HUDEP-2 (cell line): Measurements from ENCODE around the gene SMAD4.
"Not testable (repeated sequence)": the region's sequence is repeated elsewhere in the genome, so short reads cannot be mapped to it uniquely, and the experiment has no call there.

Experiments
- DNase-seq, 76 experiments: peaks; one replicate each; lab custom pipeline; 2025; ENCODE audit not compliant: unreplicated experiment in 76 of 76; lab: John Stamatoyannopoulos, UW

The SMAD4 gene

DNA sequence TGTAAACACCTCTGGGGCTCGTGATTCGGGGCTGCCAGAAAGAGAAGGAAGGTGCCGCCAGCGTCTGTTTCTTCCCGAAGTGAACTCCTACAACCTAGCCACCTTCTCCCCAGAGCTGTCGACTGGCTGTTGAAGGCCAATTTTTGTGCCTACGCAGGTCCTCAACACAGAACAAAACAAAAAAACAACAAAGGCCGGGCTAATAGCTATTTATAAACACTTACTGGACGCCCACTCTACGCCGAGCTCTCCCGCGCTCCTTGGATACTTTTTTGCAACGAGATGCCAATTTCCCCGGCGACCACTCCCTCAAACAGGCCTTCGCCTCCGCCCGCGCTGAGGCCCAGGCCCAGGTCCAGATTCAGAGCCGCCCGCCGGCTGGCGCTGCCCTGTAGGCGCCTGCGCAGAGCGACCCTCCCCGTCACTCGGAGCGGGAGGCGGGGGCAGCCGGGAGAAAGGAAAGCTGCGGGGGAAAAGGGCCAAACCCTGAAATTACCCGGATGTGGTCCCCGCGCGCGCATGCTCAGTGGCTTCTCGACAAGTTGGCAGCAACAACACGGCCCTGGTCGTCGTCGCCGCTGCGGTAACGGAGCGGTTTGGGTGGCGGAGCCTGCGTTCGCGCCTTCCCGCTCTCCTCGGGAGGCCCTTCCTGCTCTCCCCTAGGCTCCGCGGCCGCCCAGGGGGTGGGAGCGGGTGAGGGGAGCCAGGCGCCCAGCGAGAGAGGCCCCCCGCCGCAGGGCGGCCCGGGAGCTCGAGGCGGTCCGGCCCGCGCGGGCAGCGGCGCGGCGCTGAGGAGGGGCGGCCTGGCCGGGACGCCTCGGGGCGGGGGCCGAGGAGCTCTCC is at the start of gene SMAD4:
TSS of gene SMAD4 (plus strand) at position 520 of the 843 bp plus-strand sequence. CDS start 16,834 bp downstream, outside the sequence.
- peak in 75 of 76 experiments; percentile 55 to 99 (median 95) for DNase-seq

DNA sequence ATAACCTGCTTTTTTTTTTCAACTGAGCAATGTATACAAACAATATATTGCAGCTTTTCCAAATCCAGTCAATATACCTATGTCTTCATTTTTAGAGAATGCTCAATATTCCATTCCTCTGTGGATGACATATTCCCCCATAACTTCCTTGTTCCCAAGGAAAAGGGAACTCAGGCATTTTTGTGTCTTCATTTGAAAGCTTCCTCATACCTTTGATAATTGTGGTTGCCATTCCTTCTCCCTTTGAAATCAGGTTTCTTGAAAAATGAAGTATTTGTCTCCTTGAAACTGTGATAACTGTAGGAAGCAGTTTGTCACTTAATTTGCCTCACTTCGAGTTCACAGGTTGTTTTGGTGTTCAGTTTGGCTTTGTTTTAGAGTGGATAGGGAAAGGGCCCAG is 48.6 kb upstream of the SMAD4 start:
- DNase-seq: no peak

DNA sequence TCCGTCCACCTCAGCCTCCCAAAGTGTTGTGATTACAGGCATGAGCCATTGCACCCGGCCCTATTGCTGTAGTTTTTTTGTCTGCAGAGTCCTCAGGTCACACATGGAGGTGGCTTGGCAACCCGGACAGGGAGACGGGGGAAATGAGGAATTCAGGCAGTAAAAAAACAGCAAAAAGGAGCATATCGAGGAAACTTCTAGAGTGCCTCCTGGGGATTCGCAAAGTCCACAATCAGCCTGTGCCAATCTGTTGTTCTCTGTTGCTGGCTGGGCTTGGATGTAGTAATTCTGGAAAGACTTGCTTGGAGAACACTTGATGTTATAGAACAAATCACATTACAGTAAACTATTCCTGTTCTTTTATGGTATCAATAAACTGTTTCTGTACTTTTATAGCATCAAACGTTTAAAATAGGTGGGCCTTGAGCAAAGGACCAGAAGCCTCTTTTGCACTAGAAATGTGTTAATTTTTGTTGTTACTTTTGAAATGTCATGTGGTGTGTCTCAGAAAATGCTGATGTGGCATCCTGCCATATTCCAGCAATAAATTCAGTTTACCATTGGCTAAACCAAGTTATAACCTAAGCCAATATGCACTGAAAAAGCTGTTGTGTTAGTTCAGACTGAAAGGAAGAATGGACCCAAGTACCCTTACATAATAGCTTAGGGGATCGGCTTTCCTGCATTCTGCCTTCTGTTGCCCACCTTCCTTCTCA is 47.8 kb upstream of the SMAD4 start:
- no peak for DNase-seq

DNA sequence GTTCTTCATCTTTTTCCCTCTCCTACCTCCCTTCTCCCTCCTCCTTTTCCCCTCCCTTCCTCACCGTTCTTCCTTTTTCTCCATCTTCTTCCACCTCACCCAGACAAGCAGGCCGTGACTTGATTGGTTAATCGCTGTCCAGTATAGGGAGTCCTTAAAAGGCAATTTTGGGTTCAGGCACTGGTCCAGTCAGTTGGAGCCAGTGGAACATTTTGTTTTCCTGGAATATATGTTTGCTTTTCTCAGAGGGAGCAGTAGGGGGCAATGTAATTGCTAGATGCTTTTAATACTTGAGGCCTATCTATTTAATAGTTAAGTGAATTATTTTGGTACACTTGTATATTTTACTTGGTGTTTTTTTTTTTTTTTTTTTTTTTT is 47.2 kb upstream of the SMAD4 start:
- DNase-seq: peak in 7 of 76 experiments; percentile 3 to 29 (median 5)

DNA sequence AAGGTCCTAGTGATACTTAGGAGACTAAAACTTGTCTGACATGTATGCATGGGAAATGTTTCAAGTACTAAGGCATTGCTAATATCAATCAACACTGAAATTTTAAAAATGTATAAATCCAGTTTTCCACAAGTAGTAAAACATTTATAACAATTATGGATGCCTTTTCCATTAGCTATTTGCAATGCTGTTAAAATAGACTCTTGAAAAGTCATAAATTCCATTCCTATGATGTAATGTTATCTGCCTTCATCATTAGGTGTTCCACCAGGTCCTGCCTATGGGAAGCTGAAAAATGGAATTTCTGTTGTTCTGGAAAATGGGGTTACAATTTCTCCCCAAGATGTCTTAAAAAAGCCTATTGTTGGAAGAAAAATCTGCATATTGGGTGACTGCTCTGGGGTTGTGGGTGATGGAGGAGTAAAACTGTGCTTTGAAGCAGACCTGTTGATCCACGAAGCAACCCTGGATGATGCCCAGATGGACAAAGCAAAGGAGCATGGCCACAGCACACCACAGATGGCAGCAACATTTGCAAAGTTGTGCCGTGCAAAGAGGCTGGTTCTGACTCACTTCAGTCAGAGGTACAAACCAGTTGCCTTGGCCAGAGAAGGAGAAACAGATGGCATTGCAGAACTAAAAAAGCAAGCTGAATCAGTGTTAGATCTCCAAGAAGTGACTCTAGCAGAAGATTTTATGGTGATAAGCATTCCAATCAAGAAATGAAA is 43.5 kb upstream of the SMAD4 start:
- DNase-seq: no peak

DNA sequence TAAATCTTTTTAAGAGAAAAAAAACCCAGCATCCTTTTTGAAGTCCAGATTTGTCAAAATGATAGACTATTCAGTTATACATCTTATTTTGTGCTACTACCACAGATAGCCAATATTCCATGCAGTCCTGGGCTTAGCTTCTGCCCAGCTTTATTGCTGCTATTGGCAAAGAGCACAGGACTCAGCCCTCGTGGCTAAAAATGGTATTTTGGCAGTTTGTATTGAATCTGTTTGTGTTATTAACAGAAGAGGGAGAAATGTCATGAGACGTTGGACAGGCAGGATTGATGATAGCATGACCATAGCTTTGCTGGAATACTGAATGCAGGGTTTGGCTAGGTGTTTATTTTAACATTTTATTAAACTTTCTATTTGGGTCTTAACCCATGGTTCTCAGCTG is 42.8 kb upstream of the SMAD4 start:
- DNase-seq: no peak

DNA sequence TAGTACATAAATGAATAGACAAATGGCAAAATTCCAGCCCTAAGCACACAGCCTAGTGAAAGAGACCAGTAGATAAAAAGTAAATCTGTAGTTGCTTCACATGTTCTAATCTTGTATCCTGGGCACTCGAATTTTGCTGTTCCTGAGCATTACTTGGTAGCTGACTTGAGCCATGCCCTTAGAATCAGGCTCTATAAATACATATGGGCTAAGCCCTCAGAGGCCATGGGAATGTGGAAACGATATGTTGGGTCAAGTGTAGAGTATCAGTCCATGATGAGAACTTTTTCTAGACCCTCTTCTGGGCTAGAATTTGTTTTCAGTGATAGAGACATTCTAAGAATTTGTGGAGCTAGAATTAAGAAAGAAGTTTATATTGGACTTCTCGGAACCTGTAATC is 40.3 kb upstream of the SMAD4 start:
- no peak for DNase-seq

DNA sequence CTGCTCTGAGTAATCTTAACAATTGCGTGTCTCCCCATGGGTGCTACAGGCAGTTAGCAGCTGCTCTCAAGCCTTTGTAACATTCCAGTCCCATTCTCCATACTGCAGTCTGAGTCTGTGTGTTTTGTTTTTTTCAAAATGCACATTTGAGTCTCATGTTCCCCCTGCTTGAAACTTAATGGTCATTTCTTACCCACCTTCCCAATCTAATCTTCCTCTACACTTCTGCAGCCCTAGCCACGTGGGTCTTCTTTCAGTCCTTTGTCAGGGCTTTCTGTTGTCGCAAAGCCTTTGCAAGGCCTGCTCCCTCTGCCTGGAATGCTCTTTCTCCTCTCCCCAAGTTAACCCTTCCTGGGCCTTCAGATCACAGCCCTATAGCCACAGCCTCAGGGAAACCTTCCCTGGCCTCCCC is 37.7 kb upstream of the SMAD4 start:
- no peak for DNase-seq

DNA sequence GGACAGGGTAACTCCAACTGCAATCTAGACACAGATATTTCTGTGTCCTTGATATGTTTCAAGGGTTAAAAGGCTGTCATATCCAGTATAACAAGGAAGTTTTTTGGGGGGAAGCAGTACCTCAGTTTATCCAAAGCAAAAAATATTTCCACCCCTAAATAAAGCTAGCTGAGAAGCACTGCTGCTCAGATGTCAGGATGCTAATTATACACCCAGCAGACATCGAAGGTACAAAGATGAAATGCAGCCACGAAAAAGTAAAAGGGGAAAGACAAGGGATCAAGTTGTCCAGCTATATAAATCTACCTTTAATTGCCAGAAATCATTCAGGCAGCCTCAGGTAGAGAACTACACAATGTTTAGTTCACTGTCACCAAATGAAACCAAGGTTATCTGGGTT is 36.0 kb upstream of the SMAD4 start:
- DNase-seq: no peak

DNA sequence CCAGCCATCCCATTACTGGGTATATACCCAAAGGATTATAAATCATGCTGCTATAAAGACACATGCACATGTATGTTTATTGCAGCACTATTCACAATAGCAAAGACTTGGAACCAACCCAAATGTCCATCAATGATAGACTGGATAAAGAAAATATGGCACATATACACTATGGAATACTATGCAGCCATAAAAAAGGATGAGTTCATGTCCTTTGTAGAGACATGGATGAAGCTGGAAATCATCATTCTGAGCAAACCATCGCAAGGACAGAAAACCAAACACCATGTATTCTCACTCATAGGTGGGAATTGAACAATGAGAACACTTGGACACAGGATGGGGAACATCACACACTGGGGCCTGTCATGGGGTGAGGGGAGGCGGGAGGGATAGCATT is 26.8 kb upstream of the SMAD4 start:
- DNase-seq: not testable (repeated sequence)

DNA sequence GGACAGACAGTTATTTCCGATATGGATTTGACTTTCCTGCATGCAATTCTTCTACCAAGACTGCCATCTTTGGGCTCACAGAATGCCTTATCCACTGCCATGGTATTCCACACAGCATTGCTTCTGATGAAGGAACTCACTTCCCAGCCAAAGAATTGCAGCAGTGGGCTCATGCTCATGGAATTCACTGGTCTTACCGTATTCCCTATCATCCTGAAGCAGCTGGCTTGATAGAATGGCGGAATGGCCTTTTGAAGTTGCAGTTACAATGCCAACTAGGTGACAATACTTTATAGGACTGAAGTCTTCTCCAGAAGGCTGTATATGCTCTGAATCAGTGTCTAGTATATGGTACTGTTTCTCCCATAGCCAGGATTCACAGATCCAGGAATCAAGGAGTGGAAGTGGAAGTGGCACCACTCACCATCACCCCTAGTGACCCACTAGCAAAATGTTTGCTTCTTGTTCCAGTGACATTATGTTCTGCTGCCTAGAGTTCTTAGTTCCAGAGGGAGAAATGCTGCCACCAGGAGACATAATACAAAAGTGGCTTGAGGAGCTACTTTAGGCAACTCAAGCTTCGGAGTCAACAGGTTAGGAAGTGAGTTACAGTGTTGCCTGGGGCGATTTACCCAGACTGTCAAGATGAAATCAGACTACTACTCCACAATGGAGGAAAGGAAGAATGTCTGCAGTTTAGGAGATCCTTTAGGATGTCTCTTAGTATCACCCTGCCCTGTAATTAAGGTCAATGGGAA is 23.8 kb upstream of the SMAD4 start:
- DNase-seq: peak in 1 of 76 experiments; percentile 18

DNA sequence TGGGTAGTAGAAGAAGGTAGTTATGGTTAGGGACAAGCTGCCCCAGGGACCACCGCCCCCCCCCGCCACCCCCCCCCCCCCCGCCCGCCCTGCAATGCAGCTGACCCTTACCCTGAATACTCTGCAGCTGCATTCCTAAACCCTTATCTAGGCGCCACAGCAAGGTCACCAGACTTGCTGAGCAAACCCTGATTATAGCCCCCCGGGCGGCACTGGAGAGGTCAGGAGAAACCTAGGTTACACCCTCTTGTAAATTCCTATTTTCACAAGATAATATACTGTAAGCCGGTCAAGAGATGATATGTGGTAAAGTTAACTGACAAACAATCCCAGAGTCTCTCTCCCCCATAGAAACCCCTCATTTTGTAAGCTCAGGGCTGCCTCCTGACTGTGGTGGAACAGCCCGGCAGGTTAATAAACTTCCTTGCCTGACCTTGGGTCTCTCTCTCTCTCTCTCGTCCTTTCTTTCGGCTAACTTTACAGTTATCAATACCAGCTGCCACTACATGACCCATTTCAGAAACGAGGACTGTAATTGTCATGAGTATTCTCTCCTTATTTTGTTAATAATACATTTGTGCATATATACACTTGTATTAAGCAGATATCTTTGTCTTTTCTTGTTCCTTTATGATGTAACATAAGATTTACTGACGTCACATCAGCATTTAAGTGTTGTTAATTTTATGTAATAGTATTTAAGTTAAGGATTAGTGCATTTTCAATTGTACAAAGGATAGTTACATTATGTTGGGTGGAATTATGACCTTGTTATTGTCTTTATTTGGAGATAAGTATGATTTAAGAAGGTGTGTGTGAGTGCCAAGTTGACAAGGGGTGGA is 22.8 kb upstream of the SMAD4 start:
- DNase-seq: peak in 33 of 76 experiments; percentile 3 to 61 (median 20)

DNA sequence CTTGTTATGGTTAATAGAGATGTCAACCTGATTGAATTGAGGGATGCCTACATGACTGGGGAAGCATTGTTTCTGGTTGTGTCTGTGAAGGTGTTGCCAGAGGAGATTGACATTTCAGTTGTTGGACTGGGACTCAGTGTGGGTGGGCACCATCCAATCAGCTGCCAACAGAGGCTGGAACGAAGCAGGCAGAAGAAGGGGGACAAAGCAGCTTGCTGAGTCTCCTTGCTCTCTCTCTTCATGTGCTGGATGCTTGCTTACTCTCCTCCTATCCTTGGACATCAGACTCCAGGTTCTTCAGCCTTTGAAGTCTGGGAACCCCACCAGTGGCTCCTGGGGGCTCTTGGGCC is 22.2 kb upstream of the SMAD4 start:
- no peak for DNase-seq

DNA sequence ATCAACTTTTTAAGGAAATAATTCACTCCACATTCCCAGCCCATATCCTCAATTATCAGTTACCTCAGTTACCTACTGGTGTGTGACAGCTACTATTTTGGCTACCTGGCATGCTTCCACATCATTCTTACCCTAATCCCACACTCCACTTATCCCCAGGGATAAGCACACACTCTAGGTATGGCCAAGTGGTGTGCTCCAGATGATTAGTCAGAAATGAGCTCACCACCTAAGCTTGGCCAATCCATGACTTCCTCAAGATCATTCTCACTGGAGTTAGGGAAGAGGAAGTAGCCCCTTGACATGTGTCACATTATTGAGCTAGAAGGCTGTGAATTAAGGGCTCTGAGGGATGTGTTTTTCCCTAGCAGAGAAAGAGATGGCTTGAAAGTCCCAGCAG is 20.9 kb upstream of the SMAD4 start:
- DNase-seq: no peak

DNA sequence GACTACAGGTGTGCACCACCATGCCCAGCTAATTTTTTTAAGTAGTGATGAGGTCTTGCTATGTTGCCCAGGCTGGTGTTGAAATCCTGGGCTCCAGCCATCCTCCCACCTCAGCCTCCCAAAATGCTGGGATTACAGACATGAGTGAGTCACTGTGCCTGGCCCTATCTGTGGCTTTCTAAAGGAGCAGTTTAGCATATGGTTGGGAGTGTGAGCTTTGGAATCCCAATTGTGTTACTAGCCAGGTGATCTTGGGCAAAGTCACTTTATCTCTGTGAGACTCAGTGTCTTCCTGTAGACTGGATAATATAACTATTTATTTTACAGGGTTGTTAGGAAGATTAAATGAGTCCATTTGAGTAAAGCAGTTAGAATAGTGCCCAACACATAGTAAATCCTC is 19.8 kb upstream of the SMAD4 start:
- DNase-seq: no peak

DNA sequence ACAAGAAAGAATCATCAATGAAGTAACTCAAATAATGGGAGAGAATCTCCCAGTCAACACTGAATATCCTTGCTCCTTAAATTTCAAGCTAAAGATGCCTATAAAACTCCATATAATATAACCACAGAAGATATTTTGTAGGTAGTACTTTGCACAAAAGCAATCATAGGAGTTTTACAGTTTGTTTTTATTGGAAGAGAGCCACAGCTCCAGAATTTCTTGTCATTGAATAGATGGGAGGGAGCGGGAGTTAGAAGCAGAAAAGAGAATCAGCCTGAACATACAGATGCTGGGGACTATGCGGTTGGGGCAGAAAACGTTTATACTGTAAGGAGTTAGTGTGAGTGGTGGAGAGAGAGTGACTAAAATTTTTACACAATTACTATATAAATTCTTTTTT is 18.3 kb upstream of the SMAD4 start:
- DNase-seq: no peak

DNA sequence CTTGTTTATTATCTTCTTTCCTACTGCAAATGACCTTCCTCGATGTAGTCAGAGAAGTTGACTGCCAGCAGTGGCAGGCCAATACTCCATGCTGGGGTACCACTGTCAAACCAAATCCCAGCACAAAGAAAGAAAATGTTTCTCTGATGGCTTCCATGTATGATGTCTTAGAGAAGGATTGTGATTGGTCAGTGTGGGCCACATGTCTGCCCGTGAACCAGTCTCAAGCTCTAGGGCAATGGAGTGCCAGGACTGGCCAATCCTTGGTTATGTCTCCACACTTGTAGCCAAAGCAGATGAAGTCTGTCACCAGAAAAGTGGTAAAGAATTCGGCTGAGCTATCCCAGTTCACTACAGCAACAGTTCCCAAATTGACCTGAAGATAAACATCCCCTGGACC is 17.6 kb upstream of the SMAD4 start:
- DNase-seq: no peak

DNA sequence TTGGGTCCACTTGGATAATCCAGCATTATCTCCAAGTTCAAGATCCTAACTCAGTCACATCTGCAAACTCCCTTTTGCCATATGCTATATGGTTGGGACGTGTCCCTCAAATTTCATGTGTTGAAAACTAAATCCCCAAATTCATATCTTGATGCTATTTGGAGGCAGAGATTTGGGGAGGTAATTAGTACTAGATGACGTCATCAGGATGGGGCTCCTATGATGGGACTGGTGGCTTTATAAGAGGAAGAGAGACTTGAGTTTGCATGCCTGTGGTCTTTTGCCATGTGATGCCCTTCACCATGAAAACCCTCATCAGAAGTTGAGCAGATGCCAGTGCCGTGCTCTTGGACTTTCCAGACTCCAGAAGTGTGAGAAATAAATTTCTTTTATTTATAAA is 16.8 kb upstream of the SMAD4 start:
- DNase-seq: no peak

DNA sequence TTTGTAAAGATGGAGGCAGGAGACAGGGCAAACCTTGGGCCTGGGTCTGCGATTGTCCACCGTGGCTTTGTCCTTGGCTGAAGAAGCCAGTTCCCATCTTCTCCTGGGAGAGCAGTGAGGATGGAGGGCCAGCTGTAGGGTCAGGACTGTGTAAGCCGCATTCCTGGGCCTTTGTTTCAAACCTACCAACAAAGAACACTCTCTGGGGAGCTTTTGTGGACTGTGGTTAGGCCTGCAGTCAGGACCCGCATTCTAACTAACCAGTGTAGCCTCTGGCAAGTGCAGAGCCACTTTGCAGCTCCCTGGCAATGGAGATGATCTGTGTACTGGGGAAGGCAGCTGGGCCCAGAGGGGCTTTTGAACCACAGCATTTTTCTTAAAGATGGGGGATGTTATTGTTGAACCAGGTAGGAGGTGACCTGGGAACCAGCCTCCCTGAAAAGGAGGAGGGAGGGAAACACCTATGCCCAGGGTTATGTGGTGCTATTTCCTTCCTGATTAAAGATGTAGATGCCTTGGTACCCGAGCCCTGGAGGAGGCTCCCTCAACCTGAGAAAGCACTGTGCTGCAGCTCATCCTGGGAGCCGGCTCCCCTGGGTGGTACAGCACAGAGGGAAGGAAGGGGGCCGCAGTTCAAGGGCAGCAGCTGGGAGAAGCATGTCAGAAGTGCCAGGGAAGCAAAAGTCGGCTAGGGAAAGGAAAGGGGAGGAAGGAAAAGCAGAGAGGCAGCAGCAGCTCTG is 12.7 kb upstream of the SMAD4 start:
- no peak for DNase-seq
